ENCODE data around the gene ADAMTS12. TPM values are rescaled to one million over a fixed set of nuclear protein-coding genes. Genes with fewer than 3 reads are reported as not detected.

The ADAMTS12 gene
- total and polyA plus RNA-seq, 2 of the 8 experiments (the other 6 are each of a cell fraction or from before 2014, with no cell fraction given): 6.4 to 12.8 TPM

- Histone ChIP-seq H3K79me1 (ENCODE audit: low read depth, low read length) (no peaks in the 10 kb centered on the region), H3K79me2 (ENCODE audit: control insufficient read depth in 1 of 2, insufficient read depth in 2 of 2, low read length in 2 of 2) (no peaks in the 10 kb centered on the region), H3K14ac (ENCODE audit: insufficient read length) (no peak overlapping the region), H3K27ac (ENCODE audit: low read depth, low read length) (no peak overlapping the region), H2BK5ac (ENCODE audit: low read depth, low read length) (no peak overlapping the region), H3K27me3 (replicated peaks in 1 of 4; ENCODE audit: control insufficient read depth in 3 of 4, extremely low read depth in 1 of 4, insufficient read depth in 3 of 4, low read length in 3 of 4) (no peaks in the 10 kb centered on the region), H3K4me3 (ENCODE audit: extremely low read depth in 1 of 4, insufficient read depth in 2 of 4, low read depth in 3 of 4, low read length in 4 of 4) (no peak overlapping the region), H3K23ac (ENCODE audit: insufficient read length) (no peak overlapping the region), H4K5ac (ENCODE audit: insufficient read length, low read depth, low read length) (no peak overlapping the region), H2AK5ac (ENCODE audit: low read depth, low read length) (no peak overlapping the region), H4K8ac (ENCODE audit: extremely low read depth, insufficient read depth, low read length) (no peak overlapping the region), H2AFZ (ENCODE audit: low read length) (no peak overlapping the region), H3K4me1 (replicated peaks in 1 of 4; ENCODE audit: control insufficient read depth in 3 of 4, insufficient read depth in 4 of 4, low read length in 3 of 4) (peaks cover 0 to 6% (median 0%) of the 10 kb centered on the region in 4 experiments; a peak in 1 of 7 replicates), H3K18ac (ENCODE audit: extremely low read depth, low read length) (no peak overlapping the region), H3K9me3 (ENCODE audit: insufficient read depth in 2 of 2, low read depth in 1 of 2, low read length in 1 of 2) (no peaks in the 10 kb centered on the region), H4K20me1 (replicated peaks in 1 of 2; ENCODE audit: control insufficient read depth in 1 of 2, insufficient read depth in 2 of 2, low read length in 2 of 2) (no peaks in the 10 kb centered on the region), H3K9ac (replicated peaks in 1 of 4; ENCODE audit: extremely low read depth in 1 of 4, low read depth in 3 of 4, low read length in 3 of 4) (no peak overlapping the region), H2BK15ac (ENCODE audit: low read length) (no peak overlapping the region), H3K36me3 (ENCODE audit: control insufficient read depth in 2 of 4, insufficient read depth in 4 of 4, low read length in 3 of 4) (peaks cover 2 to 70% (median 22%) of the 10 kb centered on the region in 4 experiments), H2BK20ac (ENCODE audit: low read length) (no peak overlapping the region), H2BK120ac (replicated peaks; ENCODE audit: low read depth, low read length) (no peak overlapping the region), H2BK12ac (ENCODE audit: low read depth, low read length) (no peak overlapping the region), H3K23me2 (ENCODE audit: low read depth, low read length) (peaks cover 2% of the 10 kb centered on the region; the same call in 1 of the 2 replicates), H3K4me2 (ENCODE audit: insufficient read depth in 1 of 2, low read depth in 2 of 2, low read length in 2 of 2) (no peak overlapping the region), H3K56ac (replicated peaks; ENCODE audit: insufficient read length, low read depth, low read length) (no peak overlapping the region), H3K4ac (replicated peaks; ENCODE audit: insufficient read length, low read depth, low read length) (no peak overlapping the region), H4K91ac (replicated peaks; ENCODE audit: insufficient read length, low read length) (no peak overlapping the region)
- DNase-seq (ENCODE audit: low read depth in 1 of 2, low spot score in 2 of 2) (no peak), FAIRE-seq (no peak)
- ChIA-PET CTCF (ENCODE audit: partially characterized antibody) (interaction anchor here (0.6 to 2.2 kb wide), 8 partner anchors 9 to 448 kb away, joined by 3 to 6 read pairs (median 4); no protein-coding TSS in a partner anchor), POLR2A (ENCODE audit: partially characterized antibody) (interaction anchor here (0.9 to 3.6 kb wide), 5 partner anchors 9 to 37 kb away, joined by 3 to 21 read pairs (median 8); partner anchors contain the start of gene TARS1)
- WGBS, 2 experiments (ENCODE audit: extremely low coverage in 1 of 2, insufficient coverage in 1 of 2, insufficient read length in 1 of 2, insufficient replicate concordance in 2 of 2, low coverage in 1 of 2, low lambda C conversion rate in 2 of 2, missing lambda C conversion rate in 1 of 2): 85% methylated on average over 2 of the region's 2 CpGs; no CpG with 5 or more reads in 1 of the 2 experiments
- no peak for TF ChIP-seq FOSL1 (IDR thresholded peaks at IDR 0.05; ENCODE audit: insufficient read depth, low read depth, low read length)
- TF ChIP-seq YY1 (IDR thresholded peaks at IDR 0.05; ENCODE audit: low read depth, low read length): no peak
- no peak for TF ChIP-seq CHD1 (IDR thresholded peaks at IDR 0.05; ENCODE audit: low read depth, low read length)
- TF ChIP-seq SP1 (IDR thresholded peaks at IDR 0.05; ENCODE audit: low read depth, low read length): no peak
Measured at GRCh38 chr5:33477816-33478215, 414.0 kb downstream of the ADAMTS12 start.

Measured in H1 (cell line).